SIG-M5 treated with dmso at 0.1 percent for 504 hours (cell line): ENCODE measurements around the gene CRYAA.

ENCODE experiments used
- DNase-seq: peaks from one replicate; lab custom pipeline; 2025; ENCODE audit not compliant: unreplicated experiment; lab: John Stamatoyannopoulos, UW

CRYAA gene

DNA sequence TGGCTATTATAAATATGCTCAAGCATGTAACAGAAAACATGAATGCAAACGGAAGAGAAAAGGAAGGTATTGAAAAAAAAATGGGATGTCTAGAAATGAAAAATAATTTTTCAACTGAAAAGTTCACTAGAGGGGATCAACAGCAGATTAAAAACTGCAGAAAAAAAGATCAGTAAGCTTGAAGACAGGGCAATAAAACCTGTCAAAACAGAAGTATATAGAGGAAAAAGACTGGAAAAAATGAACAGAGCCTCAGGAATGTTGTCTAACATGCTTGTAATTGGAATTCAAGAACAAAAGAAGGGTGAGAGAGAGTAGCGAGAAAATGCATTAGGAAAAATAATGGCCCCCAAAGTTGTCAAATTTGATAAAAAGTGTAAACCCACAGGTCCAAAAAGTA is 29.6 kb downstream of the CRYAA start:
- no peak for DNase-seq

DNA sequence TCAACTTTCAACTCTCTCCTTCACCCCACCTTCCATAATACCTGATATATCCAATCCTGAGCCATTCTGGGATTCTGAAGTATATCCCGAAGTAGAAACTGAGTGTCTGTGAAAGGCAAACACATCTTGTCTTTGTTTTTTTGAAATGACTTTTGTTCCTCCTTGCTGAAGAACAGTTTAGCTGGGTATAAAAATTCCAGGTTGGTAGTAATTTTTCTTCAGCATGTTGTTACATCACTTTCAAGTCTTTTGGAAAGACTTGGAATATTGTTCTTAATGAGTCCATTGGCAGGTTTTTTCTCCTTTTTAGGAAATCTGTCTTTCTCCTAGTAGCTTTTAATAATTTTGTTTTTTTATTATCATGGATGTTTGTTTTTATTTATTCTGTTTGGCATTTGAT is 32.7 kb downstream of the CRYAA start:
- no peak for DNase-seq

DNA sequence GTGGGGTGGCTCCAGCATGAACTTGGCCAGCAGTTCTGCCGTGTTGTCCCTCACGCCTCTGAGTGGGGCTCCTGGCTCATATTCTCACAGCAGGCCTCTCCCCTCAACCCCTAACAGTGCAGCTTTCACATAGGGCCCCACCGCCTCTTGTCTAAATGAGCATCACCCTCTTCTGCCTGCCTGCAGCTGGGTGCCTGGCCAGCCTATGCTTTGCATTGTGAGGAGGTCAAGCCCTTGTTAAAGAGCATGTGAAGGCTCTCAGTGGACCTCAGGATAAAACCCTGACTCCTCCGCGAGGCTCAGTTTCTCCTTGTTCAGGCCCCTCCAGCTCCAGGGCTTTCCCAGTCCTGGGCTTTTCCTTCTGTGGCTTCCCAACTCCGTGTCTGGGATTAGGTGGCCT is 34.8 kb downstream of the CRYAA start:
- DNase-seq = no peak

DNA sequence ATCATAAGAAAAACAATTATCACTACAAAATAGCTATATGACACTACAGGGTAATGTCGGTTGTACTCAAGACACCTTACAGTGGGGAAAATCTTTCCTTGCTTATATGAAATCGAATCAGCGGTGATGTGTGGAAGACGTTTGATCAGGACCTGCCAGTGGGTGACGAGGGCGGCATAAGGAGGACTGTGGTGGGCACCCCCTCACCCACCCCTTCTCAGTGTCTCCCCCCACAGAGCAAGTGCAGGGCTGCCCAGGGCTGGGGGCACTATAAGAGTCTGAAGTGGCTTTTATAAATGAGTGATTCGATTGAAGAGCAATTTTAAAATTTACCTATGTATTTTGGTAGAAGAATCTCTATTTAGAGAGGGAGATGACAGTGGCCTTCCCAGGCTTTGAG is 35.8 kb downstream of the CRYAA start:
- DNase-seq = no peak

DNA sequence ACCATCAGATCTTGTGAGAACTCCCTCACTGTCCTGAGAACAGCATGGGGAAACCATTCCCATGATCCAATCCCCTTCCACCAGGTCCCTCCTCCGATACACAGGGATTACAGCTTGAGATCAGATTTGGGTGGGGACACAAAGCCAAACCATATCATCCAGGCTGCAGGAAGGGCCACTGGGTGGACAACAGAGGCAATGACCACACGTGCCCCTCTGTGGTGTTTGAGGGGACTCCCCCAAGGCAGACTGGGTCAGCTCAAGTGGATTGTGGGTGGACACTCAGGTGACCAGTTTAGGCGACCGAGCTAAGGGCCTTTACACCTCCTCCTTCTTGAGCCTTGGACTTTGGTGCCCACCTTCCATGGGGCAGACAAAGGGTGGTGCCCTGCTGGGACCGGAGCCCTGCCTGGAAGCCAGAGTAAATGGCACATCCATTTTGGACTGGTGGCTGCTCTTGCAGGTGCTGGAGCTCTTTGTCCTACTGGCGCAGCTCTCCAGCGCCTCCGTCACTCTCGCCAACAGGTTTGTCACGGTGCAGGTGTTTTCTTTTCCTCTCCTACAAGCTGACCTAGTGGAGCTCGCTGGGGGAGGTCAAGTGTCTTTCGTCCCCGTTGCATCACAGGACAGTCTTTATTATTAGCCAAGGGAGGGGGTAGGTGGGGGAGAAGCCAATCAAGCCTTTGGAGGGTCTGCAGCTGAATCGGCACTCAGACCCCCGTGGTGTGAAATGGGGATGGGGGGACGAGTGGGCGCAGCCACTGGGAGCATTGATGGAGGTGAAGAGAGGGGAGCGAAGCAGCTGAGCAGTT is 37.6 kb downstream of the CRYAA start:
- DNase-seq = no peak

DNA sequence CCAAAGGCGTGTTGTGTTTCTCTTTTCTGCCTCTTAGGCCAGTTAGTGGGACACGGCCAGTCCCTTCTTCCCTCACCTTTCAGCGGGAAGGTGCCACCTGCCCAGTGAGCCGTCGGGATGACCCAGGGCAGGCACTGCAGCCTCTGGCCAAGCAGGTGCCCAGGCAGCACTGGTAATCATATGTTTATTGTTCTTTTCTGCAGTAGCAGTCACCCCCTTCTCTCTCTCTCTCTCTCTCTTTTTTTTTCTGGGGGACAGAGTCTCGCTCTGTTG is 38.2 kb downstream of the CRYAA start:
- no peak for DNase-seq

DNA sequence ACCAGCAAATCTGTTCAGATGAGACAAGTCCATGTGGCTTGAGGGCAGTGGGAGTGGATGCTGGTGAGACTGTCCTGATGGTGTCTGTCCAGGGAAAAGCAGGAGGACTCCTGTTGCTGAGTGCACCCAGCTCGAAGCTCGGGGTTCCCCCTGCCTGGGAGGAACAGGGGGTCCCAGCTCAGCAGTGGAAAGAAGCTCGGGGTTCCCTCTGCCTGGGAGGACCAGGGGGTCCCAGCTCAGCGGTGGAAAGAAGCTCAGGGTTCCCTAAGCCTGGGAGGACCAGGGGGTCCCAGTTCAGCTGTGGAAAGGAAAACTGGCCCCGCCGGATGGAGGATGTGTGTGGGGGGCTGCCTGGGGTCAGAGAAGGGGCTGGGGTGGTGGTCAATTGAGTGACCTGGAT is 39.1 kb downstream of the CRYAA start:
- no peak for DNase-seq

DNA sequence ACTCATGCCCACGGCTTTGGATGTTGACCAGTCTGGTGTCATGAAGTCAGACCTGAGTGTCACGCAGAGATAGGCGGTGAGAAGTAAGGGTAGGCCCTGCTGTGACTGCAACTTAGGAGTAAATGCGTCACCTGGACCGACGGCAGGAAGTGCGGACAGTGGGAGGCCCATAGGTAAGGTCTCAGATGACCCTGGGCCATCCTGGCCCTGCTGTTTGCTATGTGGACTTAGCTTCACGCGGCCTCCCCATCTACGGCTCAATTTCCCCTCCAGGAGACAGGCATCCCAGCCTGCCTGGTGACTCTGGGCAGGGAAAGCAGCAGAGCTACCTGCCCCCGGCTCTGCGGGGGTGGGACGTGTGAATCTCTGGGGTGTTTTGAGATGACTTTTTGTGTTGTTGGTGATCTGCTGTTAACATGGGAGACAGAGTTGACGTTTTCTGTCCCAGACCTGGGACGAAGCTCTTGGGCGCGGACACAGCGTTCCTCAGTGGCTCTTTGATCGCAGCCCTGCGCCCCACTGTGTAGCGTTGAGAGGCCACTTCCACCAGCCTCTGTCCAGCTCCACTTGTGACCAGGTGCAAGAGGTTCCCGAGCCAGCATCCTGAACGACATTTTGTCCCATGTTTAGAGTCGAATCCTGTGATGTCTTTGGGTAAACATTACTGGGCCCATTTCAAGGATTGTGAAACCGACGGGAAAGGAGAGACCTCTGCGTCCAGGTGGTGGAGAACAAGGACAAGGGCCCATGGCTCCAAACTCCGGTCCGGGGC is 39.9 kb downstream of the CRYAA start:
- no peak for DNase-seq

DNA sequence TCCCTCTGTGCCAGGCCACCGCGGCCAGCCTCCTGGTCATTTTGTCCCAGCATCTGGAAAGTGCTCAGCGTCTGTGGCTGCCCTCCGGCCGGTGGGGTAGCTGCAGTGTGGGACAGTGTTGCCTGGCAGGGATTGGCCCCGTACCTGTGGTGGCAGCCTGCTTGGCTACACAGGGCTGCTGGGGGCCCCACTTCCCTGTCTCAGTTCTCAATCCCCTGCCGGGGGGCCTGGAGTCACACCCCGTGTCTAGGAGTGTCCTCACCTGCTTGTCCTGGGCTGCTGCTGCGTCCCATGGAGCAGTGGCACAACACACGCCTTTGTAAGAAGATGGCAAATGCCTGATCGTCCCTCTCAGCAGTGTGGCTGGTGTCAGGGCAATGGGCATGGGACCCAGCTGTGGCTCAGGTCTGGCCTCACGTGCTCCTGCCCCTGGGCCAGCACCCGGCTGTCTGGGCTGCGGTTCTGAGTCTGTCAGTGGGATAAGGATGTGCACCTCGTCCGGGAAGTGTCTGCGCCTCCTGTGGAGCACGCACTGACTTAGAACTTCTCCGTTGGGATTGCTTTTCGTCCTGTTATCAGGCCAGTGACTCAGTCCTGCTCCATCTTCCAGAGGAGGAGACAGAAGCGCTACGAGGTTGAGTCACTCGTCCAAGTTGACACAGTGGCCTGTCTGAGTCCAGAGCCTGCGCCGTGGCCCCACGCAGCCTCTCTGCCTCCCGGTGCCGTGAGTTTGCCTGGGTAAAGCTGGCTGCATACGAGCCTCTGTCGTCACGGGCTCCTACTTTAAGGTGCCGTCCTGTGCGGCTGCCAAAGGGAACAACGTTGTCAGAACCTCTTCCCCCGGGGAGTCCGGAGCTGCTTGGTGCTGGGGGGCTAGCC is 41.0 kb downstream of the CRYAA start:
- DNase-seq = no peak

DNA sequence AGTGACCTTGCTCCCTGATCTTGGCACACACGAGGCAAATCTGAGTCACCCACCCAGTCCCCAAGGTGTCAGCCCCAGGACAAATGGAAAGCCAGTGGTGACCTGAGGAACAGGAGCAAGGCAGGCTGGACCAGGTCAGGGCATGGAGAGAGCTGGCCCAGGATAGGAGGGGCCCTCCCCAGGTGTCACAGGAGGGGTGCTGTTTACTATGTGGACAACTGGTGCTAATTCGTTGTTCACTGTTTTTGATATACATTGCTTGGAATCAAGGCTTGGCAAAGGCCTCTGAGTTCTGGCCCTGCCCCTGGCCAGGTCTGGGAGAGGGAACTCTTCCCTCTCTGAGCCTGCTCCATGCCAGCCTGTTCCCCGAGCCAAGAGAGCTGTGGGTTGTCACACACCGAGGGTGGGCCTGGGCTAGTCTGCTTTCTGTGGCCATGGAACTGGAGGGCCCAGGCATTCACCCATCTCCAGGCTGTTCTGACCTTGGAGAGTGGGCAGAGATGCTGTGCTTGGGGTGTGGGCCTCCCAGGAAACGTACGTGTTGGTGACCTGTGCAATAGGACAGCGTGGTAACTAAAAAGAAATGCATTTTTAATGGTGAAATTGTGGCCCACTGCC is 41.8 kb downstream of the CRYAA start:
- no peak for DNase-seq

DNA sequence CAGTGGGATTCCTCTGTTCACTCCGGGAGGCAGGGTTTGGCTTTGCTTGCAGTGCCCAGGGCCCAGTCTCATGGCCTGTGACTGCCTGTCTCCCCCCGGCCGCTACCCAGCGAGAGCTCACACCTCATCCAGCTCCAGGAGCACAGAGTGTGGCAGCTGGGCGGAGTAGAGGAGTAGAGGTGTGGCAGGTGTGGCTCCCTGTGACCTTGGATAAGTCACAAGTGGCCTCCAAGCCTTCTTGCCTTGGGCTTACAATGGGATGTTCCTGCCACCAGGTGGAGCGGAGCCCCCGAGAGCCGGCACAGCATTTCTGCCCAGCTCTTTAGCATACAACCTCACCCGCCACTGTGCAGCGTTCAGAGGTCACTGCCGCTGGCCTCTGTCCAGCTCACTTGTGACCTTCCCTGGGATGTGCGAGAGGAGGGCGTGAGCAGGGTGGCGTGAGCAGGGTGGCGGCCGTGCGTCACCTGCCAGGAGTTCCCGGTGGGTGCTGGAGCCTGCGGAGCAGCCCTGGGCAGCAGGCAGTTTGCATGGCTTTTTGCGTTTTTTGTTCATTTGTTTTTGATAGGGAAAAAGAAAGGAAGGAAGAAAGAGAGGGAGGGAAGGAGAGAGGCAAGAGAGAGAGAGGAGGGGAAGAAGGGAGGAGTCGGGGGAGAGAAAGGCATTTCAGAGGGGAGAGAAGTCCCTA is 42.4 kb downstream of the CRYAA start:
- DNase-seq = no peak

DNA sequence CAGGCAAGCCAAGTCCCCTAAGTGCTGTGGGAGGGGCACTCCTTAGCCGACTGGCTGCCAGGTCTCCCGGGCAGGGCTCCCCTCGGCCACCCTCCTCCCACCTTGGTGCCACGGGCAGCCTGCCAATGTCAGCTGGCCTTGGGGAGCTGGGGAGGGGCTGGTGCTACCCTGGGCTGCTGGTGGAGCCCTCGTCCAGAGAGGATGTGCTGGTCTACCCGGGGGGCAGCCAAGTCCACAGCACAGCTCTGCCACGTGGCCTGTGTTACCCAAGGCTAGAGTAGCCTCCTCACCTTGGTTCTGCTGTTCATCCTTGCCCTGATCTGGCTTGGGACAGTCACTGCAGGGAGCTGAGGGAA is 42.9 kb downstream of the CRYAA start:
- no peak for DNase-seq
